ENCODE data around the gene MYCBP2.

MYCBP2 gene

GRCh38 chr13:77222000-77222690, 104.7 kb downstream of the MYCBP2 start:
- H3K79me2 ChIP-seq (ENCODE audit: insufficient read depth, low read length): no peaks in the 10 kb centered on the region
- H3K27me3 ChIP-seq (ENCODE audit: low read length): no peaks in the 10 kb centered on the region
- H3K9me3 ChIP-seq (ENCODE audit: insufficient read depth, low read length): no peaks in the 10 kb centered on the region
- no peak overlapping the region for H2AFZ ChIP-seq (ENCODE audit: low read depth, low read length, severe bottlenecking)
- H3F3A ChIP-seq (ENCODE audit: insufficient read depth): no peaks in the 10 kb centered on the region; the same call in 1 of the 2 replicates
- H4K20me1 ChIP-seq (ENCODE audit: low read depth, low read length): no peaks in the 10 kb centered on the region
- no peak overlapping the region for H3K4me2 ChIP-seq (ENCODE audit: low read depth, low read length, poor library complexity, severe bottlenecking)
- no peak overlapping the region for H3K27ac ChIP-seq (ENCODE audit: low read depth, low read length)
- H3K36me3 ChIP-seq (ENCODE audit: low read length): peaks cover 35% of the 10 kb centered on the region
- TF ChIP-seq CTCF (IDR thresholded peaks at IDR 0.05; ENCODE audit: insufficient read depth, low read length, poor library complexity, severe bottlenecking) (no peak), EZH2phosphoT487 (conservative IDR thresholded peaks at IDR 0.05; ENCODE audit: low read length) (no peak)
- H3K9ac ChIP-seq (ENCODE audit: low read length): no peak overlapping the region
- H3K4me3 ChIP-seq (ENCODE audit: insufficient read depth, low read length, poor library complexity, severe bottlenecking): no peak overlapping the region
- H3K9me2 ChIP-seq (replicated peaks; ENCODE audit: insufficient read depth, low read length): no peaks in the 10 kb centered on the region

- no peaks in the 10 kb centered on the region for H3K27me3 ChIP-seq (ENCODE audit: low read length)
- H3K9ac ChIP-seq (ENCODE audit: low read length): no peak overlapping the region
- H4K20me1 ChIP-seq (ENCODE audit: low read depth, low read length): no peaks in the 10 kb centered on the region
- no peak overlapping the region for H2AFZ ChIP-seq (ENCODE audit: low read depth, low read length, severe bottlenecking)
- no peaks in the 10 kb centered on the region; the same call in 1 of the 2 replicates for H3F3A ChIP-seq (ENCODE audit: insufficient read depth)
- no peaks in the 10 kb centered on the region for H3K9me3 ChIP-seq (ENCODE audit: insufficient read depth, low read length)
- H3K27ac ChIP-seq (ENCODE audit: low read depth, low read length): no peak overlapping the region
- H3K4me3 ChIP-seq (ENCODE audit: insufficient read depth, low read length, poor library complexity, severe bottlenecking): no peak overlapping the region
- no peaks in the 10 kb centered on the region for H3K9me2 ChIP-seq (replicated peaks; ENCODE audit: insufficient read depth, low read length)
- peaks cover 42% of the 10 kb centered on the region for H3K36me3 ChIP-seq (ENCODE audit: low read length)
- H3K4me2 ChIP-seq (ENCODE audit: low read depth, low read length, poor library complexity, severe bottlenecking): no peak overlapping the region
- H3K79me2 ChIP-seq (ENCODE audit: insufficient read depth, low read length): no peaks in the 10 kb centered on the region
- TF ChIP-seq CTCF (IDR thresholded peaks at IDR 0.05; ENCODE audit: insufficient read depth, low read length, poor library complexity, severe bottlenecking): no peak
Measured at GRCh38 chr13:77219401-77219800, 107.5 kb downstream of the MYCBP2 start.

GRCh38 chr13:77218274-77218673, 108.6 kb downstream of the MYCBP2 start:
- H3K9me3 ChIP-seq (ENCODE audit: insufficient read depth, low read length): no peaks in the 10 kb centered on the region
- no peaks in the 10 kb centered on the region for H3K9me2 ChIP-seq (replicated peaks; ENCODE audit: insufficient read depth, low read length)
- H2AFZ ChIP-seq (ENCODE audit: low read depth, low read length, severe bottlenecking): no peak overlapping the region
- no peak overlapping the region for H3K4me3 ChIP-seq (ENCODE audit: insufficient read depth, low read length, poor library complexity, severe bottlenecking)
- H3K27me3 ChIP-seq (ENCODE audit: low read length): no peaks in the 10 kb centered on the region
- H3F3A ChIP-seq (ENCODE audit: insufficient read depth): no peaks in the 10 kb centered on the region; the same call in 1 of the 2 replicates
- H4K20me1 ChIP-seq (ENCODE audit: low read depth, low read length): no peaks in the 10 kb centered on the region
- no peak overlapping the region for H3K27ac ChIP-seq (ENCODE audit: low read depth, low read length)
- peaks cover 45% of the 10 kb centered on the region for H3K36me3 ChIP-seq (ENCODE audit: low read length)
- no peaks in the 10 kb centered on the region for H3K79me2 ChIP-seq (ENCODE audit: insufficient read depth, low read length)
- TF ChIP-seq EZH2phosphoT487 (conservative IDR thresholded peaks at IDR 0.05; ENCODE audit: low read length) (no peak), CTCF (IDR thresholded peaks at IDR 0.05; ENCODE audit: insufficient read depth, low read length, poor library complexity, severe bottlenecking) (no peak)
- no peak overlapping the region for H3K9ac ChIP-seq (ENCODE audit: low read length)
- no peak overlapping the region for H3K4me2 ChIP-seq (ENCODE audit: low read depth, low read length, poor library complexity, severe bottlenecking)
